Measurements from ENCODE around the gene TREM1.
"Not testable (repeated sequence)": the region's sequence is repeated elsewhere in the genome, so short reads cannot be mapped to it uniquely, and the experiment has no call there.

TREM1 gene

GRCh38 chr6:41257369-41258195, 28.9 kb downstream of the TREM1 start:
- peak; percentile 16 for DNase-seq (ENCODE audit: low spot score)

GRCh38 chr6:41256383-41256782, 30.1 kb downstream of the TREM1 start:
- no peak for DNase-seq (ENCODE audit: low spot score)

- no peak for DNase-seq (ENCODE audit: low spot score)
These were observed 30.7 kb downstream of the TREM1 start for GRCh38 chr6:41255638-41256246.

- no peak for DNase-seq (ENCODE audit: low spot score)
These were observed 31.4 kb downstream of the TREM1 start for GRCh38 chr6:41255110-41255509.

- no peak for DNase-seq (ENCODE audit: low spot score)
These were observed 33.9 kb downstream of the TREM1 start for GRCh38 chr6:41252401-41253169.

GRCh38 chr6:41247882-41248705, 38.4 kb downstream of the TREM1 start:
- DNase-seq (ENCODE audit: low spot score): no peak

GRCh38 chr6:41247288-41247865, 39.1 kb downstream of the TREM1 start:
- no peak for DNase-seq (ENCODE audit: low spot score)

- DNase-seq (ENCODE audit: low spot score): not testable (repeated sequence)
These were observed 40.0 kb downstream of the TREM1 start for GRCh38 chr6:41246529-41246928.

- DNase-seq (ENCODE audit: low spot score): no peak
These were observed 46.9 kb downstream of the TREM1 start for GRCh38 chr6:41239467-41240159.

GRCh38 chr6:41237128-41237527, 49.4 kb downstream of the TREM1 start:
- no peak for DNase-seq (ENCODE audit: low spot score)

- DNase-seq (ENCODE audit: low spot score): no peak
These were observed 50.2 kb downstream of the TREM1 start for GRCh38 chr6:41236276-41236675.

- no peak for DNase-seq (ENCODE audit: low spot score)
These were observed 53.8 kb downstream of the TREM1 start for GRCh38 chr6:41232667-41233066.

GRCh38 chr6:41231246-41231645, 55.2 kb downstream of the TREM1 start:
- no peak for DNase-seq (ENCODE audit: low spot score)

GRCh38 chr6:41229721-41230120, 56.8 kb downstream of the TREM1 start:
- no peak for DNase-seq (ENCODE audit: low spot score)

GRCh38 chr6:41228616-41229015, 57.9 kb downstream of the TREM1 start:
- DNase-seq (ENCODE audit: low spot score): no peak

- no peak for DNase-seq (ENCODE audit: low spot score)
These were observed 58.4 kb downstream of the TREM1 start, which contains the start of gene TREML4 for GRCh38 chr6:41228096-41228495. TREML4 (plus strand) TSS chr6:41228349; CDS start chr6:41228428, 79 bp downstream.

GRCh38 chr6:41226752-41227151, 59.7 kb downstream of the TREM1 start:
- DNase-seq (ENCODE audit: low spot score): no peak

- no peak for DNase-seq (ENCODE audit: low spot score)
These were observed 61.7 kb downstream of the TREM1 start for GRCh38 chr6:41224800-41225199.

All from LoVo (cell line).